Neural cell (in vitro differentiated cells): Measurements from ENCODE around the gene TBC1D25.

ENCODE experiments used
- CTCF ChIP-seq: fragments of 450-650 bp; IDR thresholded peaks from 2 replicates; pipeline ENCODE4 v1.5.1; 2014; ENCODE audit warnings: antibody characterized with exemption, mild to moderate bottlenecking, moderate library complexity; ENCODE audit not compliant: poor library complexity, severe bottlenecking
- EP300 ChIP-seq: fragments of 450-650 bp; conservative IDR thresholded peaks from 2 replicates; pipeline ENCODE4 v1.6.1; 2014; ENCODE audit warnings: antibody characterized with exemption, mild to moderate bottlenecking, moderate library complexity; ENCODE audit not compliant: poor library complexity, severe bottlenecking
- EZH2 ChIP-seq: fragments of 200-600, 300-800 bp; shearing (Covaris generic), sonication (generic); IDR thresholded peaks from 2 replicates; pipeline ENCODE4 v1.6.1; 2014; ENCODE audit warnings: antibody characterized with exemption, low read length, borderline replicate concordance, mild to moderate bottlenecking; ENCODE audit not compliant: insufficient read depth, poor library complexity, severe bottlenecking
- POLR2AphosphoS5 ChIP-seq: IDR thresholded peaks from 2 replicates; pipeline ENCODE4 v1.6.1; 2012
- RAD21 ChIP-seq: fragments of 450-650 bp; conservative IDR thresholded peaks from 2 replicates; pipeline ENCODE4 v1.6.1; 2014; ENCODE audit warnings: antibody characterized with exemption, mild to moderate bottlenecking, moderate library complexity
- REST ChIP-seq: IDR thresholded peaks from 2 replicates; pipeline ENCODE4 v1.6.1; 2012; ENCODE audit warnings: borderline replicate concordance
- SMC3 ChIP-seq: fragments of 450-650 bp; conservative IDR thresholded peaks from 2 replicates; pipeline ENCODE4 v1.6.1; 2014; ENCODE audit warnings: antibody characterized with exemption, mild to moderate bottlenecking, moderate library complexity; ENCODE audit not compliant: poor library complexity
- TAF1 ChIP-seq: IDR thresholded peaks from 2 replicates; pipeline ENCODE4 v1.6.1; 2012; ENCODE audit warnings: low read depth

GRCh38 chrX:48595929-48596328, 56.4 kb downstream of the TBC1D25 start:
- TF ChIP-seq CTCF (no peak), SMC3 (no peak), RAD21 (no peak), POLR2AphosphoS5 (no peak), REST (no peak), EP300 (no peak), TAF1 (no peak), EZH2 (no peak)
